ENCODE measurements around the gene GSAP.
"Not testable (repeated sequence)": the region's sequence is repeated elsewhere in the genome, so short reads cannot be mapped to it uniquely, and the experiment has no call there.

GSAP gene

DNA sequence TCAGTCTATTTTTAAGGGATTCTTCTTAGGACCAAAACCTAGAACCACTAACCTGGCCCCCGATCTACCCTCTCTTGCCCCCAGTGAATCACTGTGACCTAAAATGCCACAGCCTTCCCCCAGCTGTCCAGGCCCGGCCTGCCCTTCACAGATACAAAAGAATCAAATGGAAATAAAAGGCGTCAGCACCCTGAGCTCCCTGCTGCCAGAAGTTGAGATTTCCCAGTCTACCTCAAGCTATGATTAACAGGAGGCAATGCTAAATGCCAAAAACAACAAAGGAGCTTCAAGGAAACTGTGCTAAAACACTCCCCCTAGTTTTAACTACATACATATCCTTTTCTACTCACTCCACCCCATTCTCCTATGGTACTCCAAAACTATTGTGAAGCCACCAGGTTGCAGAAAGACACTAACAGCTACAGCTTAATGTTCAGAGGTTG is 67.8 kb downstream of the GSAP start:
- Histone ChIP-seq H3K36me3 (ENCODE audit: control insufficient read depth, insufficient read depth, low read length) (no peaks in the 10 kb centered on the region), H3K4me3 (ENCODE audit: low read length) (no peak overlapping the region), H3K27me3 (ENCODE audit: control insufficient read depth, insufficient read depth, low read length) (no peaks in the 10 kb centered on the region), H3K4me1 (ENCODE audit: control insufficient read depth, insufficient read depth, low read length) (no peaks in the 10 kb centered on the region), H3K9ac (ENCODE audit: low read length) (no peak overlapping the region), H3K9me3 (ENCODE audit: control insufficient read depth, low read length) (no peaks in the 10 kb centered on the region)

DNA sequence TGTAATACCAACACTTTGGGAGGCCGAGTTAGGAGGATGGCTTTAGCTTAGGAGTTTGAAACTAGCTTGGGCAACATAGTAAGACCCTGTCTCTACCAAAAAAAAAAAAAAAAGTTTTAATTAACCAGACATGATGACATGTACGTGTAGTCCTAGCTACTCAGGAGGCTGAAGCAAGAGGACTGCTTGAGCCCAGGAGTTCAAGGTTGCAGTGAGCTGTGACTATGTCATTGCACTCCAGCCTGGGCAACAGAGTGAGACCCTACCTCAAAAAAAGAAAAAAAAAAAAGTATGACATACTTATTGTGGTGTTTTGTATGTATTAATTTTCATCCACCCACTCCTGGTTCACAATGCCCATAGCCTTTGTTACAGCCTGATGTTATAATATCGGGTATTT is 69.7 kb downstream of the GSAP start:
- no peaks in the 10 kb centered on the region for H3K36me3 ChIP-seq (ENCODE audit: control insufficient read depth, insufficient read depth, low read length)
- H3K27me3 ChIP-seq (ENCODE audit: control insufficient read depth, insufficient read depth, low read length), result no peaks in the 10 kb centered on the region
- H3K9ac ChIP-seq (ENCODE audit: low read length), result no peak overlapping the region
- no peak overlapping the region for H3K4me3 ChIP-seq (ENCODE audit: low read length)
- no peaks in the 10 kb centered on the region for H3K9me3 ChIP-seq (ENCODE audit: control insufficient read depth, low read length)
- H3K4me1 ChIP-seq (ENCODE audit: control insufficient read depth, insufficient read depth, low read length), result no peaks in the 10 kb centered on the region

DNA sequence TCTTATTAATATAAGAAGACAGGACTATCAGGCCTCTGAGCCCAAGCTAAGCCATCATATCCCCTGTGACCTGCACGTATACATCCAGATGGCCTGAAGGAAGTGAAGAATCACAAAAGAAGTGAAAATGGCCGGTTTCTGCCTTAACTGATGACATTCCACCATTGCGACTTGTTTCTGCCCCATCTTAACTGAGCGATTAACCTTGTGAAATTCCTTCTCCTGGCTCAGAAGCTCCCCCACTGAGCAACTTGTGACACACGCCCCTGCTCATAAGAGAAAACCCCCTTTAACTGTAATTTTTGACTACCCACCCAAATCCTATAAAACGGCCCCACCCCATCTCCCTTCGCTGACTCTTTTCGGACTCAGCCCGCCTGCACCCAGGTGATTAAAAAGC is 70.7 kb downstream of the GSAP start:
- not testable (repeated sequence) for H3K9ac ChIP-seq (ENCODE audit: low read length); H3K4me1 ChIP-seq (ENCODE audit: control insufficient read depth, insufficient read depth, low read length); H3K4me3 ChIP-seq (ENCODE audit: low read length); H3K27me3 ChIP-seq (ENCODE audit: control insufficient read depth, insufficient read depth, low read length); H3K9me3 ChIP-seq (ENCODE audit: control insufficient read depth, low read length); H3K36me3 ChIP-seq (ENCODE audit: control insufficient read depth, insufficient read depth, low read length)

DNA sequence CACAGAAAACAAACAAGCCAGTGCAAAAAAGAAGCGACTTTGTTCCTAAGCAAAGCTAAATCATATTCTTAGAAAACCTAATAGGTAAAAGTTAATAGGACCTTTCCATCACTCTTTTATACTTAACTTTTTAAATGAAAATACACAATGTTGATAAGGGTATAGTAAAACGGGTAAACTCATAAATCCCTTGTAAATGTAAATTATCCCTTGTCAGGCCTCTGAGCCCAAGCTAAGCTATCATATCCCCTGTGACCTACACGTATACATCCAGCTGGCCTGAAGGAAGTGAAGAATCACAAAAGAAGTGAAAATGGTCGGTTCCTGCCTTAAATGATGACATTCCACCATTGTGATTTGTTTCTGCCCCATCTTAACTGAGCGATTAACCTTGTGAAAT is 76.4 kb downstream of the GSAP start:
- no peaks in the 10 kb centered on the region for H3K9me3 ChIP-seq (ENCODE audit: control insufficient read depth, low read length)
- H3K9ac ChIP-seq (ENCODE audit: low read length), result no peak overlapping the region
- no peaks in the 10 kb centered on the region for H3K4me1 ChIP-seq (ENCODE audit: control insufficient read depth, insufficient read depth, low read length)
- no peaks in the 10 kb centered on the region for H3K36me3 ChIP-seq (ENCODE audit: control insufficient read depth, insufficient read depth, low read length)
- no peaks in the 10 kb centered on the region for H3K27me3 ChIP-seq (ENCODE audit: control insufficient read depth, insufficient read depth, low read length)
- H3K4me3 ChIP-seq (ENCODE audit: low read length), result no peak overlapping the region

DNA sequence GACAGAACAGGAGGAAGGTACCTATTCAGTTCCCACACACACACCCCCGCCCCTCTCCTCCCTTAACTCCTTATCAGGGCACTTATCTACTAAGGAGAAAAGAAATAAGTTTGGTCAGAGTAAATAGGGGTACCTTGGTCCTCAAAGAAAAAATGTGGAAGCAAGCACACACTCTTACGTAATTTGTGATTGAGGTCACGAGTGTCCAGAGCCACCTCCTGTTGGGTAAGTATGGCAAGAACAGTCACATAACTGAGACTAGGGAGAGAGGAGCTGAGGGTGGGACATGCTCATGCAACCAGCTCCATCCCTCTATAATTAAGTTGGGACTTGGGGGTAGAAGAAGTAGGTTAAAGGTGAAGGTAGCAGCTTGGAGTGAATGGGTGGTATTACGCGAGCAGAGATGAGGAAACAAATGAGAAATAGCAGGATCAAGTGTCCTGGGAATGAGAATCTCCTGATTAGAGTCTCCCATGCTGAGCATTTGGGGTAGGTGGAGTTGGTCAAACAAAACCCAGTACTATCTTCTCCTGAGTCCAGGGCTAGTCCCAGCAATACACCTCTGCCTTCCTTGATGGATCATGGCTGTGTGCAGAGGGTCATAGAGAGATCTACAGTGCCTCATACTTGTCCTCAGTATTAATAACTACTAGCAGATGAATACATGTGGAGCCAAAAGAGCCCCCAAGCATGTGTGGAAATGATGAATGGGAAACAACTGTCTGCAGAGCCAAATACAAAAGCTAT is 77.1 kb downstream of the GSAP start:
- Histone ChIP-seq H3K9ac (ENCODE audit: low read length) (no peak overlapping the region), H3K4me1 (ENCODE audit: control insufficient read depth, insufficient read depth, low read length) (no peaks in the 10 kb centered on the region), H3K4me3 (ENCODE audit: low read length) (no peak overlapping the region), H3K36me3 (ENCODE audit: control insufficient read depth, insufficient read depth, low read length) (no peaks in the 10 kb centered on the region), H3K9me3 (ENCODE audit: control insufficient read depth, low read length) (no peaks in the 10 kb centered on the region), H3K27me3 (ENCODE audit: control insufficient read depth, insufficient read depth, low read length) (no peaks in the 10 kb centered on the region)

DNA sequence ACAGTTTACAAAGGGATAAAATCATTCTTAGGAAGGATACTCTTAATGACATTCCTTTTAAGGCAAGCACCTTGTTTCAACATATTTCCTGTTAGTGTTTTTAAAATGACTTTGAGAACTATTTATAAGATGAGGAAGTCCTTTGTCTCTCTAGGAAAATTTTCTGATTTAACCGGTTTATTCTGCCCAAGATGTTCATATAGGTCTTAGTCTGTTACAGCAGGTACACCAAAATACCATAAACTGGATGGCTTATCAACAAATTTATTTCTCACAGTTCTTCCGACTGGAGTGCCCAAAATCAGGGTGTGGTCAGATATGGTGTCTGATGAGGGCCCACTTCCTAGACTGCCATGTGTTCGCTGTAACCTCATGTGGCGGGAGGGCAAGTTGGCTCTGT is 77.9 kb downstream of the GSAP start:
- Histone ChIP-seq H3K4me3 (ENCODE audit: low read length) (no peak overlapping the region), H3K9ac (ENCODE audit: low read length) (no peak overlapping the region), H3K36me3 (ENCODE audit: control insufficient read depth, insufficient read depth, low read length) (no peaks in the 10 kb centered on the region), H3K27me3 (ENCODE audit: control insufficient read depth, insufficient read depth, low read length) (no peaks in the 10 kb centered on the region), H3K9me3 (ENCODE audit: control insufficient read depth, low read length) (no peaks in the 10 kb centered on the region), H3K4me1 (ENCODE audit: control insufficient read depth, insufficient read depth, low read length) (no peaks in the 10 kb centered on the region)

DNA sequence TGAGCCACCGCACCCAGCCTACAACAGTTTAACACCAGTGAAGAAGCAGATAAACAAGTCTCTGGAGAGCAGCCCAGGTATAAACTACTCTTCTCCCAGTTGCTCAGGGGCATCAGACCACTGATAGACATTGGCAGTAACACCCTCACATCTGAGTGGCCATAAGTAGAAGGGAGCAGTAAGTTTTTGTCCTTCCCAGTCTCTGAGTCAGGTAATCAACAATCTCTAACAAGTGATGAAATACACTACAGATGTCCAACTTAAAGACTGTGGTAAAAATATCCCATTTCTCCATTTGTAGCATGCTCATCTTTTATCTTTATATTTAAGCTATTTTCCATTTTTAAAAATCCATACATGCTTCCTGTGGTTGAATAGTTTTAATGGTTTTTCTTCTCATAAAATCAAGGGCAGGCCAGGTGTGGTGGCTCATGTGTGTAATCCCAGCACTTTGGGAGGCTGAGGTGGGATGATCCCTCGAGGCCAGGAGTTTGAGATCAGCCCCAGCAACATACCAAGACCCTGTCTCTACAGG is 78.6 kb downstream of the GSAP start:
- Histone ChIP-seq H3K9ac (ENCODE audit: low read length) (no peak overlapping the region), H3K27me3 (ENCODE audit: control insufficient read depth, insufficient read depth, low read length) (no peaks in the 10 kb centered on the region), H3K36me3 (ENCODE audit: control insufficient read depth, insufficient read depth, low read length) (no peaks in the 10 kb centered on the region), H3K9me3 (ENCODE audit: control insufficient read depth, low read length) (no peaks in the 10 kb centered on the region), H3K4me3 (ENCODE audit: low read length) (no peak overlapping the region), H3K4me1 (ENCODE audit: control insufficient read depth, insufficient read depth, low read length) (no peaks in the 10 kb centered on the region)

DNA sequence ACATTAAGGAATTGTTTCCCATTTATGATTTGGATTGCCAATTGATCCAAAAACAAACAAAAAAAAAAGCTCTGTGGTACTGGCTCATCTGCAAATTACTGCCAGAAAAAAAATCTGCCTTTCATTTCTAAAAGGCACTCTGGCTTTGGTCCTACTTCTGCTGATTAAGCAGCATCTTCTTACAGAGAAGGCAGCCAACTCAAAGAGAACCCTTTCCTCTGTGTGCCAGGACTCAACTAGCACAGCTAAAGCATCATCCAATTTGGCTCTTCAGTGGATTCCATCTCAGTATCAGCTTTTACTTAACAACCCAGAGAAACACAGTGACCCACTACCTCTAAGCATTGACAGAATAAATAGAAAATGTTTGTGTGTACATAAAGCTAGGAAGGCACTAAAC is 80.6 kb downstream of the GSAP start:
- no peak overlapping the region for H3K9ac ChIP-seq (ENCODE audit: low read length)

DNA sequence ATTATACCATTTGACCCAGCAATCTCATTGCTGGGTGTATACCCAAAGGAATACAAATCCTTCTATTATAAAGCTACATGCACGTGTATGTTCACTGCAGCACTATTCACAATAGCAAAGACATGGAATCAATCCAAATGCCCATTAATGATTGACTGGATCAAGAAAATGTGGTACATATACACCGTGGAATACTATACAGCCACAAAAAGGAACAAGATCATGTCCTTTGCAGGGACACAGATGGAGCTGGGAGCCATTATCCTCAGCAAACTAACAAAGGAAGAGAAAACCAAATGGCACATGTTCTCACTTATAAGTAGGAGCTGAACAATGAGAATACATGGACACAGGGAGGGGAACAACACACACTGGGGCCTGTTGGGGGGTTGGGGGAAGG is 82.1 kb downstream of the GSAP start:
- H3K9ac ChIP-seq (ENCODE audit: low read length); H3K4me3 ChIP-seq (ENCODE audit: low read length); H3K27me3 ChIP-seq (ENCODE audit: control insufficient read depth, insufficient read depth, low read length); H3K36me3 ChIP-seq (ENCODE audit: control insufficient read depth, insufficient read depth, low read length); H3K4me1 ChIP-seq (ENCODE audit: control insufficient read depth, insufficient read depth, low read length); H3K9me3 ChIP-seq (ENCODE audit: control insufficient read depth, low read length): not testable (repeated sequence)

More for the DNA sequence above, 80.6 kb downstream of the GSAP start:
- H3K4me1 ChIP-seq (ENCODE audit: control insufficient read depth, insufficient read depth, low read length), result no peaks in the 10 kb centered on the region
- H3K9me3 ChIP-seq (ENCODE audit: control insufficient read depth, low read length), result no peaks in the 10 kb centered on the region
- H3K27me3 ChIP-seq (ENCODE audit: control insufficient read depth, insufficient read depth, low read length), result no peaks in the 10 kb centered on the region
- H3K36me3 ChIP-seq (ENCODE audit: control insufficient read depth, insufficient read depth, low read length), result no peaks in the 10 kb centered on the region
- H3K4me3 ChIP-seq (ENCODE audit: low read length), result no peak overlapping the region

DNA sequence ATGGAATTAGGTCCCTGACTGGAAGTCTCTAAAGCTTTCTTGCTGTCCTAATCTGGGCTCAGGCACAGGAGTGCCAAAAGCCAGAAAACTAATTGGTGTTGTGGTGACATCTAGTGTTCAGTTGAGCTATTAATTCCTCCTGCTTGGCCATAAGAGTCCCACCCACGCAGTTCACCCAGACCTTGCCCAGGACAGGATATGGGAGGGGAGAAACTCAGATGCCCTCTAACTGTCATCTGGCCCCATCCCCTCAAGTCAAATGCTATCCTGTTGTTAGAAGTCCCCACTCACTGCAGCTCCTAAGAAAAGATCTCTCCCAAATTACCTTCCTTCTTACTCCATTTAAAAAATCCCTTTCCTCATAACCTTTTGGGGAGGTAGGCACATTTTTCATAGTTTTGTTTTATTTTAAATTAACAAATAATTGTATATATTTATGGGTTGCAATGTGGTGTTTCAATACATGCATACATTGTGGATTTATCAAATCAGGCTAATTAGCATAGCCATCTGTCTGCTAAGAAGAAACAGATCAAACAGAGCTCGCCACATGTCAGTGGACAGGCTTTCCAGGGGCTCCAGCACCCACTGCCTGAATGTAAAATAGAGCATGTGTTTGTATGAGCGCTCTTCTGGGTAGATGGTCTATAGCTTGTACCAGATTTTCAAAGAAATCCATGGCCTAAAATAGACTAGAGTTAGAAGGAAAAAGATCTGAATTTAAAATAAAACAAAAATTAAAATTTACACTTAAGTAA is 84.0 kb downstream of the GSAP start:
- no peaks in the 10 kb centered on the region for H3K9me3 ChIP-seq (ENCODE audit: control insufficient read depth, low read length)
- no peak overlapping the region for H3K4me3 ChIP-seq (ENCODE audit: low read length)
- H3K36me3 ChIP-seq (ENCODE audit: control insufficient read depth, insufficient read depth, low read length), result no peaks in the 10 kb centered on the region
- no peaks in the 10 kb centered on the region for H3K27me3 ChIP-seq (ENCODE audit: control insufficient read depth, insufficient read depth, low read length)
- no peak overlapping the region for H3K9ac ChIP-seq (ENCODE audit: low read length)
- peaks cover 6% of the 10 kb centered on the region for H3K4me1 ChIP-seq (ENCODE audit: control insufficient read depth, insufficient read depth, low read length)

DNA sequence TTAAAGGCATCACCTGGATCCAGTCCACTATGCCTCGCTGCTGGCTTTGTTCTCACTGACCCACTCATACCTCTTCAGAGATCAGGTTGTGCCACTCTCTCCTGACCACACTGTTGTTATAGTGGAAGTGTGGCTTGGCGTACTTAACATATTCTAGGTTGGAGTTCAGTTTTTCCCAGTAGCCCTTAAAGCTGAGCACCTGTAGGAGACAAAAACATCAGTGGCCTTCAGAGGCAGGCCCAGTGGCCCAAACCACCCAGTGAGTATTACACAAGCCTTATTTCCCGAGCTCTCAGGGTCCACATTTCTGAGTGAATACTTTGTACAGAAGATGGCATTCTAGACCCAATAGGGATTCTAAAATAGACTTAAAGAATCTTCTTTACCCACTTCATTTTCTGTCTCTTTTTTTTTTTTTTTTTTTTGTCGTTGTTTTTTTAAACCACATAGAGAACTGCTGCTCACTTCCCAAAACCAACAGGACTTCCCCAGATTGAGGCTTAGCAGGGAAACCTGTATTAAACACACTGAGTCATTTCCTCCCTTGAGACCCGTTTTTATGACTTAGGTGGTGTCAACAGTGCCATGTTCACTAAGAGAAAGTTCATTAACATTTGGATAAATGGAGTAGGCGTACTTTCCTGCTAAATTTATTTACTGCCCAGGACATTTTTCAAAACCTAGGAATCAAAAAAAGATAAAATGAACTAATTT is 85.8 kb downstream of the GSAP start:
- Histone ChIP-seq H3K27me3 (ENCODE audit: control insufficient read depth, insufficient read depth, low read length) (no peaks in the 10 kb centered on the region), H3K4me1 (ENCODE audit: control insufficient read depth, insufficient read depth, low read length) (peaks cover 6% of the 10 kb centered on the region), H3K4me3 (ENCODE audit: low read length) (no peak overlapping the region)

More for the DNA sequence above, 85.8 kb downstream of the GSAP start:
- no peaks in the 10 kb centered on the region for H3K36me3 ChIP-seq (ENCODE audit: control insufficient read depth, insufficient read depth, low read length)
- H3K9ac ChIP-seq (ENCODE audit: low read length), result no peak overlapping the region
- no peaks in the 10 kb centered on the region for H3K9me3 ChIP-seq (ENCODE audit: control insufficient read depth, low read length)

All from mucosa of stomach (tissue), 1 donor.